Left lung (tissue), 10 donors: ENCODE results near the gene HTRA2. TPM values are rescaled to one million over a fixed set of nuclear protein-coding genes. Genes with fewer than 3 reads are reported as not detected.
"Not testable (repeated sequence)": the region's sequence is repeated elsewhere in the genome, so short reads cannot be mapped to it uniquely, and the experiment has no call there.

ENCODE experiments used
- ATAC-seq: fragments of 200-7000 bp; cut with Tn5 transposase; one replicate; pipeline ENCODE4 v1.9.1; 2020; ENCODE audit warnings: moderate library complexity
- DNase-seq, 4 donors: peaks; one replicate each; pipeline ENCODE4 v3.0.0-alpha.2; 2013 to 2020
- H3K27ac ChIP-seq, 2 donors: fragments of 200-600 bp; sonication (generic) in 1 of 2; one replicate each; pipeline versions ENCODE4 v1.5.0 to v1.8.0; 2020 to 2021
- H3K27me3 ChIP-seq, 2 donors: fragments of 200-600 bp; sonication (generic) in 1 of 2; one replicate each; pipeline versions ENCODE4 v1.5.0 to v1.8.0; 2020 to 2021
- H3K36me3 ChIP-seq, 2 donors: fragments of 200-600 bp; sonication (generic) in 1 of 2; one replicate each; pipeline versions ENCODE4 v1.5.0 to v1.8.0; 2020 to 2021
- H3K4me1 ChIP-seq, 2 donors: fragments of 200-600 bp; one replicate each; pipeline ENCODE4 v1.8.0; 2021
- H3K4me3 ChIP-seq, 2 donors: fragments of 200-600 bp; sonication (generic) in 1 of 2; one replicate each; pipeline versions ENCODE4 v1.5.0 to v1.8.0; 2020 to 2021; ENCODE audit warnings: mild to moderate bottlenecking in 1 of 2
- H3K9me3 ChIP-seq, 2 donors: fragments of 200-600 bp; sonication (generic) in 1 of 2; one replicate each; pipeline versions ENCODE4 v1.5.0 to v1.8.0; 2020 to 2021
- CTCF ChIP-seq, 2 donors: fragments of 200-600 bp; sonication (generic) in 1 of 2; IDR thresholded peaks; one replicate each; pipeline versions ENCODE4 v1.5.0 to v1.8.0; 2021; ENCODE audit warnings: antibody characterized with exemption in 2 of 2
- intact Hi-C, 2 donors: fragments of 100-400 bp; cut with DNase I; formaldehyde crosslinking; loops; one replicate each; pipeline versions ENCODE4 v1.11.2 to v1.14.2; 2022
- polyA plus RNA-seq, 6 donors: library from polyadenylated mRNA; unstranded; fragments of 120-200 nt; gene quantifications; one replicate each; pipeline ENCODE4 v1.2.1, GENCODE V29; 2013; ENCODE audit not compliant: insufficient read length in 6 of 6
- total RNA-seq, 2 donors: library from RNA; stranded (reverse); fragmentation: NEBNext Ultra II Directional; extraction: Animal tissue kit (Norgen Biotek cat#: 25700); gene quantifications; one replicate each; pipeline ENCODE4 v1.2.1, GENCODE V29; 2021
- donor health status: DM: no; HTN: yes; CAD: no.
- donor health status: DM: no; HTN: no; CAD: no.

Gene HTRA2
- total and polyA plus RNA-seq, 8 donors: 29.4 to 36.6 (median 33.9) TPM

GRCh38 chr2:74482801-74483674 lies 46.7 kb upstream of the HTRA2 start, which contains the start of the genes CCDC142 and TTC31:
Gene CCDC142 (minus strand): TSS chr2:74482998. CDS start chr2:74482837, 161 bp downstream.
Gene TTC31 (plus strand): TSS chr2:74483081. CDS start chr2:74483096, 15 bp downstream.
- H3K27ac ChIP-seq: peak within 1 kb of the TSS; percentile 89 to 94
- peaks cover 19 to 44% of the 10 kb centered on the region in 2 donors for H3K4me1 ChIP-seq
- H3K27me3 ChIP-seq: no peaks in the 10 kb centered on the region
- H3K4me3 ChIP-seq: peak within 1 kb of the TSS; percentile 84 to 96
- peak; percentile 65 to 89 for TF ChIP-seq CTCF (IDR thresholded peaks at IDR 0.05)
- ATAC-seq (peak; percentile 97), DNase-seq (peak; percentile 96 to 99 (median 96))
- H3K9me3 ChIP-seq: no peaks in the 10 kb centered on the region
- H3K36me3 ChIP-seq: peaks cover 0 to 38% of the 10 kb centered on the region in 2 donors
- intact Hi-C loops: loop anchor here in 1 of 2 donors (5.0 kb wide), 1 partner anchor 104 kb away; no protein-coding TSS in a partner anchor

- H3K27ac ChIP-seq: peak overlapping the region in 1 of 2 donors; percentile 94
- H3K9me3 ChIP-seq, ATAC-seq, H3K27me3 ChIP-seq: not testable (repeated sequence)
- intact Hi-C loops: loop anchor here in 1 of 2 donors (5.0 kb wide), 1 partner anchor 104 kb away; no protein-coding TSS in a partner anchor
- peak in 1 of 4 donors; percentile 9 for DNase-seq
- peaks cover 0 to 42% of the 10 kb centered on the region in 2 donors for H3K36me3 ChIP-seq
- H3K4me3 ChIP-seq: peak overlapping the region; percentile 84 to 96
- H3K4me1 ChIP-seq: peaks cover 19 to 44% of the 10 kb centered on the region in 2 donors
These were observed 46.0 kb upstream of the HTRA2 start for GRCh38 chr2:74483675-74484164.

- intact Hi-C loops: no loop called here
- ATAC-seq: no peak
- DNase-seq: no peak
- Histone ChIP-seq H3K27ac (no peak overlapping the region), H3K4me3 (no peak overlapping the region), H3K4me1 (peaks cover 14 to 26% of the 10 kb centered on the region in 2 donors), H3K36me3 (peaks cover 0 to 56% of the 10 kb centered on the region in 2 donors), H3K9me3 (no peaks in the 10 kb centered on the region), H3K27me3 (no peaks in the 10 kb centered on the region)
- TF ChIP-seq CTCF (IDR thresholded peaks at IDR 0.05): no peak
These were observed 43.6 kb upstream of the HTRA2 start for GRCh38 chr2:74486141-74486540.

GRCh38 chr2:74488643-74489481 lies 40.9 kb upstream of the HTRA2 start:
- no peaks in the 10 kb centered on the region for H3K9me3 ChIP-seq
- no peak for TF ChIP-seq CTCF (IDR thresholded peaks at IDR 0.05)
- ATAC-seq (no peak), DNase-seq (peak in 1 of 4 donors; percentile 16)
- H3K27me3 ChIP-seq: no peaks in the 10 kb centered on the region
- H3K4me3 ChIP-seq: no peak overlapping the region
- peaks cover 0 to 83% of the 10 kb centered on the region in 2 donors for H3K36me3 ChIP-seq
- peaks cover 0 to 7% of the 10 kb centered on the region in 2 donors for H3K4me1 ChIP-seq
- intact Hi-C loops: no loop called here
- no peak overlapping the region for H3K27ac ChIP-seq

GRCh38 chr2:74489906-74490305 lies 39.8 kb upstream of the HTRA2 start:
- Histone ChIP-seq H3K27me3 (no peaks in the 10 kb centered on the region), H3K4me1 (no peaks in the 10 kb centered on the region), H3K9me3 (no peaks in the 10 kb centered on the region), H3K27ac (no peak overlapping the region), H3K4me3 (no peak overlapping the region), H3K36me3 (peaks cover 0 to 91% of the 10 kb centered on the region in 2 donors)
- ATAC-seq (no peak), DNase-seq (peak in 1 of 4 donors; percentile 53)
- intact Hi-C loops: no loop called here
- TF ChIP-seq CTCF (IDR thresholded peaks at IDR 0.05): no peak
